Kidney (tissue), 14 donors: ENCODE results near the gene CRYAB. TPM values are rescaled to one million over a fixed set of nuclear protein-coding genes. Genes with fewer than 3 reads are reported as not detected.

Experiments used
- DNase-seq, 5 donors: peaks; one replicate each; pipeline ENCODE4 v3.0.0-alpha.2; 2013 to 2020
- FAIRE-seq: peaks from 2 replicates; lab custom pipeline; 2012; peaks lifted over from hg19 to GRCh38; lab: Jason Lieb, UNC
- H3K27ac ChIP-seq, 2 donors: one replicate each; pipeline ENCODE4 v1.7.0; 2013; ENCODE audit warnings: low read depth in 2 of 2, low read length in 2 of 2, inconsistent platforms in 1 of 2
- H3K27me3 ChIP-seq: one replicate; pipeline ENCODE4 v1.7.1; 2013; ENCODE audit warnings: low read length, inconsistent platforms; ENCODE audit not compliant: control insufficient read depth, insufficient read depth
- H3K36me3 ChIP-seq, 3 donors: one replicate each; pipeline versions ENCODE4 v1.7.0 to v1.7.1; 2013; ENCODE audit warnings: low read length in 3 of 3, control low read depth in 1 of 3, inconsistent platforms in 1 of 3; ENCODE audit not compliant: insufficient read depth in 3 of 3, control insufficient read depth in 2 of 3
- H3K4me1 ChIP-seq, 3 donors: one replicate each; pipeline versions ENCODE4 v1.7.0 to v1.7.1; 2013; ENCODE audit warnings: low read length in 3 of 3, inconsistent platforms in 1 of 3, low read depth in 1 of 3; ENCODE audit not compliant: control insufficient read depth in 2 of 3, insufficient read depth in 2 of 3
- H3K4me3 ChIP-seq, 3 donors: one replicate each; pipeline versions ENCODE4 v1.7.0 to v1.8.1; 2013; ENCODE audit warnings: low read length in 3 of 3, control low read depth in 1 of 3, inconsistent platforms in 1 of 3
- H3K9ac ChIP-seq, 3 donors: one replicate each; pipeline versions ENCODE4 v1.7.0 to v1.7.1; 2013; ENCODE audit warnings: low read length in 3 of 3, control low read depth in 1 of 3, inconsistent platforms in 1 of 3
- H3K9me3 ChIP-seq, 3 donors: one replicate each; pipeline versions ENCODE4 v1.7.0 to v1.7.1; 2013; ENCODE audit warnings: low read length in 3 of 3, control low read depth in 1 of 3, inconsistent platforms in 1 of 3; ENCODE audit not compliant: control insufficient read depth in 2 of 3, insufficient read depth in 1 of 3
- intact Hi-C: fragments of 100-400 bp; cut with DNase I; formaldehyde crosslinking; loops from one replicate; pipeline ENCODE4 v1.11.1; 2022
- polyA plus RNA-seq: library from polyadenylated mRNA; stranded (reverse); fragments of 350-450 nt; fragmentation: Illumina TruSeq; extraction: RNeasy Lipid Tissue Mini Kit (QIAGEN cat#74804); gene quantifications from one replicate; pipeline ENCODE4 v1.2.3, GENCODE V29; 2014; ENCODE audit warnings: low read depth, low replicate concordance; ENCODE audit not compliant: insufficient read depth
- total RNA-seq: library from RNA; stranded (reverse); fragmentation: NEBNext Ultra II Directional; extraction: Animal tissue kit (Norgen Biotek cat#: 25700); gene quantifications from one replicate; pipeline ENCODE4 v1.2.1, GENCODE V29; 2021
- TF ChIP-seq, protein P1 (sequence below): IDR thresholded peaks from 3 replicates; pipeline ENCODE4 v1.5.1; 2012; ENCODE audit warnings: mild to moderate bottlenecking, moderate library complexity, borderline replicate concordance; ENCODE audit not compliant: insufficient read depth; ENCODE audit errors: extremely low read depth
- donor health status: control.
- donor health status: control.
- donor health status: control.
- donor health status: control.
- donor health status: control.
- donor health status: DM: yes; HTN: yes; CAD: no.
- donor health status: Normal renal cell carcinoma (clear cell type).

CRYAB gene
- total and polyA plus RNA-seq, 2 donors from 2014 or later: 1,312 to 1,857 TPM

DNA sequence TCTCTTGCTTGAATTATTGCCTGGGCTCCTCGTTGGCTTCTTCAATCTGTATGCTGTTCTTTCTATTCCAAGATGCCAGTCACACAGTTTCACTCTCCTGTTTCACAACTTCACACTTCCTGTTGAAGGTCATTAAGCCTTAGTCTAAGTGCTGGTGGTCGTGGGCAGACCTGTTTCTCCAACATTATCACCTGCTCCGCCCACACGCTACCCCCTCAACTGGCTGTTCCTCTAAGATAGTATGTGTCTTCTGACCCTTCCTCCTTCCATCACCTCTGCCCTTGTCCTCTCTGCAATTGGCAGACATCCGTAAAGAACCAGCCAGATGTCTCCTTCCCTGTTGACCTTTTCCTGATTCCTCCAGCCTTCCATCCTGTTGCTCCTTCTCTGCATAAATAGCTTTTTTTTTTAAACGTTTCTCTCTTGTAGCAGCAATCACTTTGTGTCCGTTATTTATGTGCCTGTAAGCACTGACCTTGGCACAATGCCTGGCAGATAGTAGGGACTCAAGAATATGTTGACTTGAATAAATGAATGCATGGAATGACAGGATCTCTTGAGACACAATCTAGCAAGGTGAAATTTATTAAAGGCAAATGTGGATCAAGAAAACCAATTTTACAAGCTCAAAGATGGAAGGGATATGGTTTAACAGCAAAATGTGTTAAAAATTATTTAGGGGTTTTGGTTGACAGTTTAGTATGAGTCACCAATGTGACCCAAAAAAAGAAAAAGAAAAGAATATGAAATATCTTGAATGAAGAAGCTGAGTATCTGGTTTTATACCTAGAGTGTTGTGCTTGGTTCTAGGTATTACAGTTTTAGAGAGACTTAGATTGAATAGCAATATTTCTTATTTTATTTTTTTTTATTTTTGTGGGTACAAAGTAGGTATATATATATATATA, 38.2 kb upstream of the CRYAB start:
- H3K4me1 ChIP-seq: no peaks in the 10 kb centered on the region
- no peak for DNase-seq
- no peak overlapping the region for H3K9ac ChIP-seq
- H3K27ac ChIP-seq: no peak overlapping the region
- intact Hi-C loops: no loop called here
- no peaks in the 10 kb centered on the region for H3K9me3 ChIP-seq
- H3K27me3 ChIP-seq: no peaks in the 10 kb centered on the region
- TF ChIP-seq, protein P1, sequence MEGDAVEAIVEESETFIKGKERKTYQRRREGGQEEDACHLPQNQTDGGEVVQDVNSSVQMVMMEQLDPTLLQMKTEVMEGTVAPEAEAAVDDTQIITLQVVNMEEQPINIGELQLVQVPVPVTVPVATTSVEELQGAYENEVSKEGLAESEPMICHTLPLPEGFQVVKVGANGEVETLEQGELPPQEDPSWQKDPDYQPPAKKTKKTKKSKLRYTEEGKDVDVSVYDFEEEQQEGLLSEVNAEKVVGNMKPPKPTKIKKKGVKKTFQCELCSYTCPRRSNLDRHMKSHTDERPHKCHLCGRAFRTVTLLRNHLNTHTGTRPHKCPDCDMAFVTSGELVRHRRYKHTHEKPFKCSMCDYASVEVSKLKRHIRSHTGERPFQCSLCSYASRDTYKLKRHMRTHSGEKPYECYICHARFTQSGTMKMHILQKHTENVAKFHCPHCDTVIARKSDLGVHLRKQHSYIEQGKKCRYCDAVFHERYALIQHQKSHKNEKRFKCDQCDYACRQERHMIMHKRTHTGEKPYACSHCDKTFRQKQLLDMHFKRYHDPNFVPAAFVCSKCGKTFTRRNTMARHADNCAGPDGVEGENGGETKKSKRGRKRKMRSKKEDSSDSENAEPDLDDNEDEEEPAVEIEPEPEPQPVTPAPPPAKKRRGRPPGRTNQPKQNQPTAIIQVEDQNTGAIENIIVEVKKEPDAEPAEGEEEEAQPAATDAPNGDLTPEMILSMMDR: no peak
- FAIRE-seq: no peak
- H3K4me3 ChIP-seq: no peak overlapping the region
- no peaks in the 10 kb centered on the region for H3K36me3 ChIP-seq

DNA sequence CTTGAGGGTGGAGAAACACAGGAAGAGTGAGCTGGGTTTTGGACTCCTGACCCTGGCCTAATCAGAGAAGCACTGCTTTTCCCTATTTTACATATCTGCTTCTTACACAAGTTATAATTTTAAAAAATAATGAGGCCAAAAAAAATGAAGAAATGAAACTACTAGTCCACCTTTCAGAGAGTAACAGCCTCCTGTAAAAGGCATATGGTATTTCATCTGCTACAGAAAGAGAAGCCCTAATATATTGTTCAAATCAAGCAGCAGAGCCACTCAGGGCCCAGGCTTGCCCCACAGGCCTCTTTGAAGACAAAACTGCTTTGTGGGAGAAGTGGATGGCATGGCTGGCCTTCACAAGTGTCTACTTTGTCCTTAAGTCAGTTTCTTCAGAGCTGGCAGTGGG, 35.6 kb upstream of the CRYAB start:
- TF ChIP-seq, protein P1: no peak
- Histone ChIP-seq H3K36me3 (no peaks in the 10 kb centered on the region), H3K27me3 (no peaks in the 10 kb centered on the region), H3K4me3 (no peak overlapping the region), H3K9ac (no peak overlapping the region), H3K9me3 (no peaks in the 10 kb centered on the region), H3K4me1 (no peaks in the 10 kb centered on the region), H3K27ac (no peak overlapping the region)
- DNase-seq: no peak
- no peak for FAIRE-seq
- intact Hi-C loops: no loop called here

DNA sequence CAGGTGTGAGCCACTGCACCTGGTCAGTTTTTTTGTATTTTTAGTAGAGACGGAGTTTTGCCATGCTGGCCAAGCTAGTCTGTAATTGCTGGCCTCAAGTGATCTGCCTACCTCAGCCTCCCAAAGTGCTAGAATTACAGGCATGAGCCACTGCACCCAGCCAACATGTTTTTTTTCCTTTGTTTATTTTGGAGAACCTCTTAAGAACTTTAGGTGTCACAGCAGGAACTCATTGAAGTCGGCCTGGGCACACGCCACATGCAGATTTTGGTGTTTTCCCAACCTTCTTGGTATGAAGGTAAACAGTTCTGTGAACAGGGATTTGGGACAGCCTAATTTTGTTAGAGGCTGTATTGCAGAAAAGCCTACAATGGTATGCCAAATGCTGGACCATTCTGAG, 34.9 kb upstream of the CRYAB start:
- Histone ChIP-seq H3K9me3 (no peaks in the 10 kb centered on the region), H3K4me1 (no peaks in the 10 kb centered on the region), H3K36me3 (no peaks in the 10 kb centered on the region), H3K27me3 (no peaks in the 10 kb centered on the region), H3K27ac (no peak overlapping the region), H3K9ac (no peak overlapping the region), H3K4me3 (no peak overlapping the region)
- intact Hi-C loops: no loop called here
- FAIRE-seq (no peak), DNase-seq (no peak)
- TF ChIP-seq, protein P1: no peak

DNA sequence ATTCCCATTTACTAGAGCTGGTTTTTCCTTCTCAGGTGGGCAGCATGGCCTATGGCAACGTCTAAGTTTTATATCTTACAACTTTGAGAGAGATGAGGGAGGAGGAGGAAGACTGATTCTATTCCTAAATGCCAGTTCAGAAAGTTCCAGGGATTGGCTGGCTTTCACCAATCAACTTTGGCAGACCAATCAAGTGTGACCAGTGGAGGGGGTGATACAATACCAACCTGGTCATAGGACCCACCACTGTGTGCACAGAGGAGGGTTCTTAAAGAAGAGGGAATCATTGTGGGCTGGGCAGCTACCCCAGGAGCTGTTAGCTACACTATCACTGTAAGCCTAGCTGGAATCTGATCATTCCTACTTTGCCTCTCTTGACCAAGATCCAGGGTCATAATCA, 33.6 kb upstream of the CRYAB start:
- TF ChIP-seq, protein P1: no peak
- no peak for FAIRE-seq
- Histone ChIP-seq H3K27ac (no peak overlapping the region), H3K27me3 (no peaks in the 10 kb centered on the region), H3K4me1 (no peaks in the 10 kb centered on the region), H3K9me3 (no peaks in the 10 kb centered on the region), H3K9ac (no peak overlapping the region), H3K4me3 (no peak overlapping the region), H3K36me3 (no peaks in the 10 kb centered on the region)
- intact Hi-C loops: no loop called here
- DNase-seq: no peak
